HEK293 (cell line): ENCODE data around the gene CCDC170.

Experiments
- CTCF ChIA-PET: fragments of 350-600 bp; formaldehyde crosslinking; extraction: SDS; loops from one replicate; lab custom pipeline; 2021; ENCODE audit warnings: antibody characterized with exemption; lab: Yijun Ruan, JAX
- POLR2A ChIA-PET: fragments of 300-600 bp; formaldehyde crosslinking; extraction: SDS; loops from one replicate; lab custom pipeline; 2020; ENCODE audit warnings: antibody characterized with exemption, inconsistent platforms; lab: Yijun Ruan, JAX
- H3K27ac ChIP-seq: fragments of 200-500 bp; sonication (Bioruptor generic); 2 replicates; pipeline ENCODE4 v1.5.1; 2014; ENCODE audit warnings: low read depth, low read length, control low read depth, inconsistent platforms; ENCODE audit errors: extremely low read depth
- H3K36me3 ChIP-seq, 2 experiments: fragments of 200-500 bp in 1 of 2; sonication (Bioruptor generic) in 1 of 2; 1 replicate in 1 of 2; 2 replicates in 1 of 2; pipeline ENCODE4 v1.5.1; 2014 to 2017; ENCODE audit warnings: inconsistent platforms in 2 of 2, low read length in 2 of 2; ENCODE audit not compliant: control insufficient read depth in 2 of 2, insufficient read depth in 1 of 2
- H3K4me1 ChIP-seq: fragments of 200-500 bp; sonication (Bioruptor generic); 2 replicates; pipeline ENCODE4 v1.5.1; 2014; ENCODE audit warnings: mild to moderate bottlenecking, low read length, inconsistent platforms; ENCODE audit not compliant: control insufficient read depth, insufficient read depth
- H3K4me3 ChIP-seq: 2 replicates; pipeline ENCODE4 v1.5.1; 2011; ENCODE audit warnings: low read depth, mild to moderate bottlenecking, control low read depth, low read length, moderate library complexity
- H3K9me3 ChIP-seq: fragments of 200-500 bp; sonication (Bioruptor generic); 2 replicates; pipeline ENCODE4 v1.5.1; 2014; ENCODE audit warnings: low read depth, low read length, inconsistent platforms; ENCODE audit not compliant: control insufficient read depth, insufficient read depth
- EGR2 ChIP-seq: fragments of 450-650 bp; formaldehyde crosslinking; IDR thresholded peaks from 2 replicates; pipeline ENCODE4 v1.5.1; 2016; ENCODE audit warnings: low read depth, missing biosample characterization, missing genetic modification characterization
- HOXA7 ChIP-seq: sonication (generic); formaldehyde crosslinking; IDR thresholded peaks from 2 replicates; pipeline ENCODE4 v1.8.1; 2022; ENCODE audit warnings: missing genetic modification reagents, borderline replicate concordance
- SP3 ChIP-seq: fragments of 450-650 bp; formaldehyde crosslinking; IDR thresholded peaks from 2 replicates; pipeline ENCODE4 v1.5.1; 2016; ENCODE audit warnings: missing biosample characterization, missing genetic modification characterization
- ZNF221 ChIP-seq: fragments of 450-650 bp; formaldehyde crosslinking; IDR thresholded peaks from 2 replicates; pipeline ENCODE4 v1.5.1; 2017; ENCODE audit warnings: missing biosample characterization, missing genetic modification characterization, borderline replicate concordance
- ZNF223 ChIP-seq: fragments of 450-650 bp; formaldehyde crosslinking; IDR thresholded peaks from 2 replicates; pipeline ENCODE4 v1.5.1; 2016; ENCODE audit warnings: missing biosample characterization, missing genetic modification characterization
- ZNF23 ChIP-seq: fragments of 450-650 bp; formaldehyde crosslinking; IDR thresholded peaks from 2 replicates; pipeline ENCODE4 v1.5.1; 2016; ENCODE audit warnings: missing biosample characterization, missing genetic modification characterization, borderline replicate concordance
- ZNF366 ChIP-seq: fragments of 450-650 bp; formaldehyde crosslinking; conservative IDR thresholded peaks from 2 replicates; pipeline ENCODE4 v1.5.1; 2016; ENCODE audit warnings: missing biosample characterization, missing genetic modification characterization
- ZNF548 ChIP-seq: fragments of 450-650 bp; formaldehyde crosslinking; IDR thresholded peaks from 2 replicates; pipeline ENCODE4 v1.5.1; 2016; ENCODE audit warnings: missing biosample characterization, missing genetic modification characterization
- ZNF558 ChIP-seq: fragments of 450-650 bp; formaldehyde crosslinking; IDR thresholded peaks from 2 replicates; pipeline ENCODE4 v1.5.1; 2016; ENCODE audit warnings: missing biosample characterization, missing genetic modification characterization
- ZNF596 ChIP-seq: fragments of 450-650 bp; IDR thresholded peaks from 2 replicates; pipeline ENCODE4 v1.5.0; 2018; ENCODE audit warnings: missing biosample characterization, mild to moderate bottlenecking, missing genetic modification characterization, moderate library complexity
- TF ChIP-seq, protein P1 (sequence below): fragments of 450-650 bp; formaldehyde crosslinking; IDR thresholded peaks from 2 replicates; pipeline ENCODE4; 2016; ENCODE audit warnings: missing biosample characterization, missing genetic modification characterization
- TF ChIP-seq, protein P2 (sequence below): fragments of 450-650 bp; formaldehyde crosslinking; IDR thresholded peaks from 2 replicates; pipeline ENCODE4 v1.5.1; 2016; ENCODE audit warnings: missing biosample characterization, missing genetic modification characterization
- TF ChIP-seq, protein P3 (sequence below): fragments of 450-650 bp; formaldehyde crosslinking; IDR thresholded peaks from 2 replicates; pipeline ENCODE4 v1.5.1; 2017; ENCODE audit warnings: missing biosample characterization, mild to moderate bottlenecking, missing genetic modification characterization, moderate library complexity
- TF ChIP-seq, protein P4 (sequence below): fragments of 450-650 bp; formaldehyde crosslinking; IDR thresholded peaks from 2 replicates; pipeline ENCODE4 v1.5.1; 2017; ENCODE audit warnings: missing biosample characterization, missing genetic modification characterization

Gene CCDC170

DNA sequence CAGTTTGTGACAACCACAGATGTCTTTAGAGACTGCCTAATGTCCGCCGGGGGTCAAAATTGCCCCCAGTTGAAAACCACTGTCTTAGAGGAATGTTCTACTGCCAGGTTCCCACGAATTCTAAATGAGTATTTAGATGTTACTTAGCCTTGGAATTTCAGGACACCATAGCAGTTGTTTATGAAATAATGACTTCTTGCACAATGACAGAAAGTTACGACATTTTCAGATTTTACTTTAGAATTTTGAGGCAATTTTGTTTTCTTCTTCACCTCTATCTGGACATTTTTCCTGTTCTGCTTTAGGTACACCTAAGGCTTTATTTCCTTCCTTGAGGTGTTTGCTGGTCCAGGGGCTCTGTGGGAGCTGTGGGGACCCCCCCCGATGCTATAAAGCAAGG, 83.4 kb downstream of the CCDC170 start:
- no peak for TF ChIP-seq HOXA7 (CRISPR knock-in tag)
- TF ChIP-seq, protein P1, sequence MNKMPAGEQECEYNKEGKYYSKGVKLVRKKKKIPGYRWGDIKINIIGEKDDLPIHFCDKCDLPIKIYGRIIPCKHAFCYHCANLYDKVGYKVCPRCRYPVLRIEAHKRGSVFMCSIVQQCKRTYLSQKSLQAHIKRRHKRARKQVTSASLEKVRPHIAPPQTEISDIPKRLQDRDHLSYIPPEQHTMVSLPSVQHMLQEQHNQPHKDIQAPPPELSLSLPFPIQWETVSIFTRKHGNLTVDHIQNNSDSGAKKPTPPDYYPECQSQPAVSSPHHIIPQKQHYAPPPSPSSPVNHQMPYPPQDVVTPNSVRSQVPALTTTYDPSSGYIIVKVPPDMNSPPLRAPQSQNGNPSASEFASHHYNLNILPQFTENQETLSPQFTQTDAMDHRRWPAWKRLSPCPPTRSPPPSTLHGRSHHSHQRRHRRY (tag by site-specific recombination) = no peak
- TF ChIP-seq ZNF558 (tag by site-specific recombination) = no peak
- TF ChIP-seq ZNF548 (tag by site-specific recombination) = no peak
- Histone ChIP-seq H3K9me3 (no peaks in the 10 kb centered on the region), H3K4me1 (no peaks in the 10 kb centered on the region), H3K27ac (no peak overlapping the region), H3K4me3 (no peak overlapping the region), H3K36me3 (no peaks in the 10 kb centered on the region)
- ChIA-PET POLR2A (no interaction called here), CTCF (no interaction called here)

DNA sequence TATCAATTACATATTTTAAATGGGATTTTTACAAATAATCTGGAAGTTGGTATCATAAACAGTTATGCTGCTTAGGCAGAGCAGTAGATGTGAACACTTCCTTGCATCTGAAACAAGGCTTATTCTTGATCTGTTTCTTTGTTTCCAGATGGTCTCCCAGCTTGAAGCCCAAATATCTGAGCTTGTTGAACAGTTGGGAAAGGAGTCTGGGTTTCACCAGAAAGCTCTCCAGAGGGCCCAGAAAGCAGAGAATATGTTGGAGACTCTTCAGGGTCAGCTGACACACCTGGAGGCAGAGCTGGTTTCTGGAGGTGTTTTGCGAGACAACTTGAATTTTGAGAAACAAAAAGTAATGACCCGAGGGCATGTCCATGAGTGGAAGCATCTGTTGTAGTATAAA, 91.9 kb downstream of the CCDC170 start:
- Histone ChIP-seq H3K27ac (no peak overlapping the region), H3K36me3 (no peaks in the 10 kb centered on the region), H3K9me3 (no peaks in the 10 kb centered on the region)
- ChIA-PET POLR2A (no interaction called here), CTCF (interaction anchor here (0.7 kb wide), 1 partner anchor 172 kb away, joined by 3 read pairs; no protein-coding TSS in a partner anchor)
- no peak for TF ChIP-seq ZNF596
- no peak for TF ChIP-seq ZNF221 (tag by site-specific recombination)
- TF ChIP-seq ZNF366 (tag by site-specific recombination) = no peak
- TF ChIP-seq, protein P2, sequence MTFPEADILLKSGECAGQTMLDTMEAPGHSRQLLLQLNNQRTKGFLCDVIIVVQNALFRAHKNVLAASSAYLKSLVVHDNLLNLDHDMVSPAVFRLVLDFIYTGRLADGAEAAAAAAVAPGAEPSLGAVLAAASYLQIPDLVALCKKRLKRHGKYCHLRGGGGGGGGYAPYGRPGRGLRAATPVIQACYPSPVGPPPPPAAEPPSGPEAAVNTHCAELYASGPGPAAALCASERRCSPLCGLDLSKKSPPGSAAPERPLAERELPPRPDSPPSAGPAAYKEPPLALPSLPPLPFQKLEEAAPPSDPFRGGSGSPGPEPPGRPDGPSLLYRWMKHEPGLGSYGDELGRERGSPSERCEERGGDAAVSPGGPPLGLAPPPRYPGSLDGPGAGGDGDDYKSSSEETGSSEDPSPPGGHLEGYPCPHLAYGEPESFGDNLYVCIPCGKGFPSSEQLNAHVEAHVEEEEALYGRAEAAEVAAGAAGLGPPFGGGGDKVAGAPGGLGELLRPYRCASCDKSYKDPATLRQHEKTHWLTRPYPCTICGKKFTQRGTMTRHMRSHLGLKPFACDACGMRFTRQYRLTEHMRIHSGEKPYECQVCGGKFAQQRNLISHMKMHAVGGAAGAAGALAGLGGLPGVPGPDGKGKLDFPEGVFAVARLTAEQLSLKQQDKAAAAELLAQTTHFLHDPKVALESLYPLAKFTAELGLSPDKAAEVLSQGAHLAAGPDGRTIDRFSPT (tag by site-specific recombination) = no peak
- TF ChIP-seq, protein P3, sequence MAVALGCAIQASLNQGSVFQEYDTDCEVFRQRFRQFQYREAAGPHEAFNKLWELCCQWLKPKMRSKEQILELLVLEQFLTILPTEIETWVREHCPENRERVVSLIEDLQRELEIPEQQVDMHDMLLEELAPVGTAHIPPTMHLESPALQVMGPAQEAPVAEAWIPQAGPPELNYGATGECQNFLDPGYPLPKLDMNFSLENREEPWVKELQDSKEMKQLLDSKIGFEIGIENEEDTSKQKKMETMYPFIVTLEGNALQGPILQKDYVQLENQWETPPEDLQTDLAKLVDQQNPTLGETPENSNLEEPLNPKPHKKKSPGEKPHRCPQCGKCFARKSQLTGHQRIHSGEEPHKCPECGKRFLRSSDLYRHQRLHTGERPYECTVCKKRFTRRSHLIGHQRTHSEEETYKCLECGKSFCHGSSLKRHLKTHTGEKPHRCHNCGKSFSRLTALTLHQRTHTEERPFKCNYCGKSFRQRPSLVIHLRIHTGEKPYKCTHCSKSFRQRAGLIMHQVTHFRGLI = no peak
- TF ChIP-seq, protein P4, sequence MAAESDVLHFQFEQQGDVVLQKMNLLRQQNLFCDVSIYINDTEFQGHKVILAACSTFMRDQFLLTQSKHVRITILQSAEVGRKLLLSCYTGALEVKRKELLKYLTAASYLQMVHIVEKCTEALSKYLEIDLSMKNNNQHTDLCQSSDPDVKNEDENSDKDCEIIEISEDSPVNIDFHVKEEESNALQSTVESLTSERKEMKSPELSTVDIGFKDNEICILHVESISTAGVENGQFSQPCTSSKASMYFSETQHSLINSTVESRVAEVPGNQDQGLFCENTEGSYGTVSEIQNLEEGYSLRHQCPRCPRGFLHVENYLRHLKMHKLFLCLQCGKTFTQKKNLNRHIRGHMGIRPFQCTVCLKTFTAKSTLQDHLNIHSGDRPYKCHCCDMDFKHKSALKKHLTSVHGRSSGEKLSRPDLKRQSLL (tag by site-specific recombination) = no peak
- no peak for TF ChIP-seq EGR2 (tag by site-specific recombination)
- TF ChIP-seq SP3 (tag by site-specific recombination) = no peak
- TF ChIP-seq, all 188 proteins: peak for 0
- Histone ChIP-seq H3K4me3 (no peak overlapping the region), H3K4me1 (no peaks in the 10 kb centered on the region)

DNA sequence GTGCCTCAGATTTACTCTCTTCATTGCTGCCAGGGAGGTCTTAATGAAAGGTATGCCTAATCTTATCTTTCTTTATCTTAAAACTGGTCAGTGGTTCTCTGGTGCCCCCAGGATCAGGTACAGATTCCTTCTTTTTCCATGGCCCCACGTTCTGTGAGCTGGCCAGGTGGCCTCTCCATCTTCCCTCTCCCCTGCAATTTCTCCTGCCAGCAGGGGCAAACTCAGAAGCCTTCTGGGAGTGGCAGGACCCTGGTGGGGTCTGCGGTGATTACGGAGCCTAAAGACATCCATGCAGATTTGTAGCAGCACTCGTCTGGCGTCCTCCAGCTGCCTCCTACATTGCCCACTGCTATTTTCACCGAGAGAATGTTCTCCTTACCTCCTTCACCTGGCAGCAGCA, 95.8 kb downstream of the CCDC170 start:
- Histone ChIP-seq H3K4me1 (no peaks in the 10 kb centered on the region), H3K9me3 (no peaks in the 10 kb centered on the region), H3K36me3 (no peaks in the 10 kb centered on the region), H3K4me3 (no peak overlapping the region), H3K27ac (no peak overlapping the region)
- TF ChIP-seq ZNF23 (tag by site-specific recombination) = no peak
- TF ChIP-seq, protein P2 (tag by site-specific recombination) = no peak
- no peak for TF ChIP-seq ZNF223 (tag by site-specific recombination)
- POLR2A ChIA-PET = no interaction called here
- CTCF ChIA-PET = interaction anchor here (0.8 kb wide), 1 partner anchor 176 kb away, joined by 6 read pairs; no protein-coding TSS in a partner anchor
